ENCODE data around the gene HMCES.

HMCES gene

GRCh38 chr3:129304146-129304961 is 25.7 kb downstream of the HMCES start:
- DNase-seq (ENCODE audit: low read depth) = no peak

GRCh38 chr3:129304962-129305222 is 26.2 kb downstream of the HMCES start:
- no peak for DNase-seq (ENCODE audit: low read depth)

GRCh38 chr3:129305592-129306091 is 27.0 kb downstream of the HMCES start:
- no peak for DNase-seq (ENCODE audit: low read depth)

- no peak for DNase-seq (ENCODE audit: low read depth)
Measured at GRCh38 chr3:129308636-129309035, 30.0 kb downstream of the HMCES start.

GRCh38 chr3:129310111-129311011 is 31.7 kb downstream of the HMCES start:
- no peak for DNase-seq (ENCODE audit: low read depth)

- no peak for DNase-seq (ENCODE audit: low read depth)
Measured at GRCh38 chr3:129311054-129311902, 32.6 kb downstream of the HMCES start.

- no peak for DNase-seq (ENCODE audit: low read depth)
Measured at GRCh38 chr3:129312021-129312639, 33.5 kb downstream of the HMCES start.

GRCh38 chr3:129312671-129313414 is 34.2 kb downstream of the HMCES start:
- DNase-seq (ENCODE audit: low read depth) = no peak

- DNase-seq (ENCODE audit: low read depth) = no peak
Measured at GRCh38 chr3:129313415-129313664, 34.7 kb downstream of the HMCES start.

GRCh38 chr3:129313665-129314385 is 35.2 kb downstream of the HMCES start:
- DNase-seq (ENCODE audit: low read depth) = no peak

- DNase-seq (ENCODE audit: low read depth) = peak; percentile 35
Measured at GRCh38 chr3:129314386-129315222, 35.9 kb downstream of the HMCES start.

GRCh38 chr3:129315223-129315997 is 36.7 kb downstream of the HMCES start:
- no peak for DNase-seq (ENCODE audit: low read depth)

- no peak for DNase-seq (ENCODE audit: low read depth)
Measured at GRCh38 chr3:129315998-129316247, 37.3 kb downstream of the HMCES start.

GRCh38 chr3:129316248-129317013 is 37.8 kb downstream of the HMCES start:
- peak; percentile 81 for DNase-seq (ENCODE audit: low read depth)

- no peak for DNase-seq (ENCODE audit: low read depth)
Measured at GRCh38 chr3:129317014-129317771, 38.5 kb downstream of the HMCES start.

- DNase-seq (ENCODE audit: low read depth) = no peak
Measured at GRCh38 chr3:129317848-129318247, 39.2 kb downstream of the HMCES start.

- DNase-seq (ENCODE audit: low read depth) = no peak
Measured at GRCh38 chr3:129318921-129319320, 40.3 kb downstream of the HMCES start.

- no peak for DNase-seq (ENCODE audit: low read depth)
Measured at GRCh38 chr3:129320261-129320660, 41.6 kb downstream of the HMCES start.
